NCI-H1930 (cell line): ENCODE data around the gene CIART.
"Not testable (repeated sequence)": the region's sequence is repeated elsewhere in the genome, so short reads cannot be mapped to it uniquely, and the experiment has no call there.

ENCODE experiments used
- DNase-seq, 2 experiments: peaks; one replicate each; lab custom pipeline; 2025; lab: John Stamatoyannopoulos, UW

The CIART gene, protein sequence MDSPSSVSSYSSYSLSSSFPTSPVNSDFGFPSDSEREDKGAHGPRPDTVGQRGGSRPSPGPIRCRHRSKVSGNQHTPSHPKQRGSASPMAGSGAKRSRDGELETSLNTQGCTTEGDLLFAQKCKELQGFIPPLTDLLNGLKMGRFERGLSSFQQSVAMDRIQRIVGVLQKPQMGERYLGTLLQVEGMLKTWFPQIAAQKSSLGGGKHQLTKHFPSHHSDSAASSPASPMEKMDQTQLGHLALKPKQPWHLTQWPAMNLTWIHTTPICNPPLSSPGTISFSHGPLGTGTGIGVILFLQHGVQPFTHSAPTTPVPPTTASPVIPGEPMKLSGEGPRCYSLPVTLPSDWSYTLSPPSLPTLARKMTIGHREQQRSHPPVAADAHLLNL

GRCh38 chr1:150281758-150282557, at the start of gene CIART:
Gene CIART (plus strand): TSS chr1:150282554. CDS start chr1:150283268, 714 bp downstream.
- DNase-seq: peak; percentile 96 to 98

GRCh38 chr1:150232921-150233320, 49.4 kb upstream of the CIART start:
- DNase-seq: not testable (repeated sequence)

GRCh38 chr1:150233359-150234308, 48.7 kb upstream of the CIART start:
- no peak for DNase-seq

DNA sequence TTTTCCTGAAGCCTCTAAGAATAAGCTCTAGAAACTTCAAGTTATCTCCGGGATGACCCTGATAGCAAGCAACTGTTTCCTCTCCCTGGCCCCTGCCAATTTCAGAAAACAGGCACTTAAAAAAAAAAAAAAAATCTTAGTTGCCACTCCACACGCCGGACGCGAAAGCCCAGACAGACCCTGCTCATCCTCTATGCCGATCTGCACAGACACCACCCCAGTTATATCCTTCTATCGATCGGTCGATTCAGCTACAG, 48.1 kb upstream of the CIART start:
- no peak for DNase-seq

DNA sequence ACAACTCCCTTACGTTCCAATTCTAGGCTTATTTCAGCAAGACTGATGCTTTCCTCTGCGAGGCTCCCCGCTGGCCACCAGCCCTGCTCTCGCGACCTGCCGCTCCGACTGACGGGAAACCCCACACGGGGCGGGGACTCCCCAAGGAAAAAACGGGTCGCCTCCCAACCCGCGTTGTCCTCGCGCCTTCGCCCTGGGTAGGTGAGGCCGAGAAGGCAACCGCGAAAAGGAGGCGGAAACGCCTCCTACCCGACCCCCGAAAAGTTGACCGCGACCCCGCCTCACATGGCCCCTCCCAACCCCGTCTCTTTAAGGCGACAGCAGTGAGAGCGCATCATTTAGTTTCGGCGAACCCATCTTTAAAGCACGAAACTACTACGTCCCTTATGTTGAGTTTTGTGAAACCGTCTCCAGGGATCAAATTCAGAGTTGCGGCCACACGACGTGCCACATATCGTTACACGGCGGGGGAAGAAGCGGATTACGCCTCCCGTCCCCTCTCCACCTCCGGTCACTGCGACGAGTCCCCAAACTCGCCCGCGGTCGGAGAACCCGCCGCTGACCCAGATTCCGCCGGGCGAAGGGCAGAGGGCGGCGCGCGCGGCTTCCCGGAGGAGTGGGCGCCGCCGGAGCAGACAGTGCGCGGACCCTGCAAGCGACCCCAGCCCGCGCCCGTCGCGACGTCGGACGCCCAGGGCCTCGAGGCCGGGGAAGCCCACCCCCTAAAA, 47.6 kb upstream of the CIART start:
- peak; percentile 22 to 30 for DNase-seq

GRCh38 chr1:150235294-150235851, 47.0 kb upstream of the CIART start:
- no peak for DNase-seq

DNA sequence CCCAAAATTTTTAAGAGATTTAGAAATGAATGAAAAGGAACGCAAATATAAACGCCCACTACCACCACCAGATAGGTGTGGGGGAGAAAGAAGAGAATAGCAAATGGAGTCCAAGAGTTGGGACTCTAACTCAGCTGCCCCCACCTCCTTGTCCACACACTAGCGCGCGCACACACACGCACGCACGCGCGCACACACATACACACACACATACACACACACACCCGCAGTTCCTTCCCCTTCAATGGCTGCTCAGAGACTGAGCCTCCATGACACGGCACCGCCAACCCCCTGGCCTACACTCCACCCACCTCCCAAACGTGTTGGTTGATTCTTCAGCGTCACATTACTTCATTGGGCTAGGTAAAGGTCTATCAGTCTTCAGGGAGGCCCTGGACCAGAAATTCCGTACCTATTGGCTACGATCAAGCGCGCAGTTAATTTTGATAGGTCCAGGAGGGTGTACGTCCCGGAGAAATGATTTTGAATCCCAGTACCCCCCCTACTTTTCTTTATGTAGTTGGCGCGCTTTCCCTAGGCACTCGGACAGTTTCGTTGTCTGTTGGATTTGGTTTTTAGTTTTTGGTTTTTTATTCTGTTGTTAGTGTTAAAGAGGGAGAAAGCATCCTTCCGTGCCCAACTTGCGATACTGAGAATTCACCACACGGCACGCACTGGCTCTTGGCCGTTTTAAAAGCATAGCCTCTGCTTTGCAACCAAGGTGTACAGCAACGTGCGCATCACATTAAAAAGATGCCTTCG, 46.3 kb upstream of the CIART start, which contains the start of gene ANP32E:
Gene ANP32E, minus strand, starts transcription at position 261 of the 762 bp plus-strand sequence. CDS start 326 bp downstream, outside the sequence.
- peak; percentile 98 for DNase-seq

DNA sequence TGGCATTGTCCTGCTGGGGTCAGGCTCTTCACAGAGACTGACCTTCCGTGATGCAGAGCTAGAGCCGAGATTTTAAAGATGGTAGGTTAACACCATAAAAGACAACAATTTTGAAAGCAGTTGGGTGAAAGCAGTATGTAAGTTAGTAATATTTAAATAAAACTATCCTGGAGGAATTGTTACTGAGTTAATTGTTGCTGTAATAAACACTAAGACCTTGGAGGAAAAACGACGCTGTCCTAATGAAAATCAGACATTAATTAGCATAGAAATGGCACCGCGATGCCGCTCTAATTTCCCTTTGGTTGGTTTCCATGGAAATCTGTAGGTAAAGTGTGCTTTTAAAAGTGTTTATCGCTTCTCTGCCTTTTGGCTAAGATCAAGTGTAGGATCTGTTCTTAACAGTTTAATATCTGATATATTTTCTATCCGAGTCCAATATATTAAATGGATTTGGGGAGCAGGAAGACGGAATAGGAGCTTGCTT, 45.7 kb upstream of the CIART start:
- no peak for DNase-seq

- not testable (repeated sequence) for DNase-seq
Measured at GRCh38 chr1:150237176-150237575, 45.2 kb upstream of the CIART start.

GRCh38 chr1:150237746-150238145, 44.6 kb upstream of the CIART start:
- DNase-seq: no peak

GRCh38 chr1:150243003-150243402, 39.4 kb upstream of the CIART start:
- DNase-seq: no peak

- no peak for DNase-seq
Measured at GRCh38 chr1:150249936-150250335, 32.4 kb upstream of the CIART start.

- no peak for DNase-seq
Measured at GRCh38 chr1:150256198-150256553, 26.2 kb upstream of the CIART start.

GRCh38 chr1:150256554-150257341, 25.6 kb upstream of the CIART start:
- DNase-seq: no peak

GRCh38 chr1:150257624-150258585, 24.4 kb upstream of the CIART start, which contains the start of gene CA14:
Gene CA14 (plus strand): TSS chr1:150257774. CDS start chr1:150258129, 355 bp downstream.
- DNase-seq: no peak

- no peak for DNase-seq
Measured at GRCh38 chr1:150259217-150259616, 23.1 kb upstream of the CIART start.

- no peak for DNase-seq
Measured at GRCh38 chr1:150259758-150260669, 22.3 kb upstream of the CIART start.
